ENCODE data around the gene MXRA8. TPM values are rescaled to one million over a fixed set of nuclear protein-coding genes. Genes with fewer than 3 reads are reported as not detected.

Gene MXRA8
- total RNA-seq, 4 donors from 2014 or later, result 18.6 to 43.5 (median 21.9) TPM

DNA sequence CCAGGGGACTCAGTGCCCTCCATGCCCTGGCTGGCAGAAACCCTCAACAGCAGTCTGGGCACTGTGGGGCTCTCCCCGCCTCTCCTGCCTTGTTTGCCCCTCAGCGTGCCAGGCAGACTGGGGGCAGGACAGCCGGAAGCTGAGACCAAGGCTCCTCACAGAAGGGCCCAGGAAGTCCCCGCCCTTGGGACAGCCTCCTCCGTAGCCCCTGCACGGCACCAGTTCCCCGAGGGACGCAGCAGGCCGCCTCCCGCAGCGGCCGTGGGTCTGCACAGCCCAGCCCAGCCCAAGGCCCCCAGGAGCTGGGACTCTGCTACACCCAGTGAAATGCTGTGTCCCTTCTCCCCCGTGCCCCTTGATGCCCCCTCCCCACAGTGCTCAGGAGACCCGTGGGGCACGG is 30.1 kb downstream of the MXRA8 start:
- H3K36me3 ChIP-seq, result peaks cover 18% of the 10 kb centered on the region
- TF ChIP-seq POLR2AphosphoS5 (IDR thresholded peaks at IDR 0.05), result no peak
- no peak for TF ChIP-seq CTCF (IDR thresholded peaks at IDR 0.05)
- no peak for TF ChIP-seq POLR2A (IDR thresholded peaks at IDR 0.05)
- no peak for TF ChIP-seq EP300 (IDR thresholded peaks at IDR 0.05)
- no peak overlapping the region for H3K4me3 ChIP-seq
- no peaks in the 10 kb centered on the region for H3K9me3 ChIP-seq
- H3K27ac ChIP-seq, result no peak overlapping the region
- H3K4me1 ChIP-seq, result peaks cover 58% of the 10 kb centered on the region
- no peak for DNase-seq (ENCODE audit: low spot score in 2 of 2)
- WGBS, result 82% methylated on average over 11 of the region's 15 CpGs
- H3K27me3 ChIP-seq, result no peaks in the 10 kb centered on the region

DNA sequence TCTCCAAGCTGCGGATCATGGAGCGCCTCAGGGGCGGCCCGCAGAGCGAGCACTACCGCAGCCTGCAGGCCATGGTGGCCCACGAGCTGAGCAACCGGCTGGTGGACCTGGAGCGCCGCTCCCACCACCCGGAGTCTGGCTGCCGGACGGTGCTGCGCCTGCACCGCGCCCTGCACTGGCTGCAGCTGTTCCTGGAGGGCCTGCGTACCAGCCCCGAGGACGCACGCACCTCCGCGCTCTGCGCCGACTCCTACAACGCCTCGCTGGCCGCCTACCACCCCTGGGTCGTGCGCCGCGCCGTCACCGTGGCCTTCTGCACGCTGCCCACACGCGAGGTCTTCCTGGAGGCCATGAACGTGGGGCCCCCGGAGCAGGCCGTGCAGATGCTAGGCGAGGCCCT is 31.1 kb downstream of the MXRA8 start:
- no peak for TF ChIP-seq CTCF (IDR thresholded peaks at IDR 0.05)
- Histone ChIP-seq H3K9me3 (no peaks in the 10 kb centered on the region), H3K4me1 (peaks cover 58% of the 10 kb centered on the region), H3K4me3 (no peak overlapping the region), H3K27ac (no peak overlapping the region), H3K27me3 (no peaks in the 10 kb centered on the region), H3K36me3 (peaks cover 18% of the 10 kb centered on the region)
- 92% methylated on average over 27 of the region's 40 CpGs for WGBS
- no peak for DNase-seq (ENCODE audit: low spot score in 2 of 2)

GRCh38 chr1:1326075-1326605 is 32.2 kb downstream of the MXRA8 start:
- H3K27me3 ChIP-seq, result no peaks in the 10 kb centered on the region
- H3K4me1 ChIP-seq, result peaks cover 56% of the 10 kb centered on the region
- no peak for DNase-seq (ENCODE audit: low spot score in 2 of 2)
- 63% methylated on average over 8 of the region's 8 CpGs for WGBS
- peak overlapping the region; percentile 89 for H3K27ac ChIP-seq
- H3K4me3 ChIP-seq, result peak overlapping the region; percentile 90
- TF ChIP-seq CTCF (IDR thresholded peaks at IDR 0.05) (no peak), POLR2AphosphoS5 (IDR thresholded peaks at IDR 0.05) (no peak), POLR2A (IDR thresholded peaks at IDR 0.05) (no peak), EP300 (IDR thresholded peaks at IDR 0.05) (no peak)
- peaks cover 21% of the 10 kb centered on the region for H3K36me3 ChIP-seq
- no peaks in the 10 kb centered on the region for H3K9me3 ChIP-seq

GRCh38 chr1:1325288-1326074 is 32.9 kb downstream of the MXRA8 start:
- Histone ChIP-seq H3K27me3 (no peaks in the 10 kb centered on the region), H3K27ac (peak overlapping the region; percentile 89), H3K9me3 (no peaks in the 10 kb centered on the region), H3K4me3 (peak overlapping the region; percentile 90), H3K36me3 (peaks cover 27% of the 10 kb centered on the region), H3K4me1 (peaks cover 55% of the 10 kb centered on the region)
- no peak for TF ChIP-seq POLR2AphosphoS5 (IDR thresholded peaks at IDR 0.05)
- no peak for TF ChIP-seq POLR2A (IDR thresholded peaks at IDR 0.05)
- TF ChIP-seq EP300 (IDR thresholded peaks at IDR 0.05), result no peak
- TF ChIP-seq CTCF (IDR thresholded peaks at IDR 0.05), result no peak
- no peak for DNase-seq (ENCODE audit: low spot score in 2 of 2)
- WGBS, result 13% methylated on average over 3 of the region's 16 CpGs

DNA sequence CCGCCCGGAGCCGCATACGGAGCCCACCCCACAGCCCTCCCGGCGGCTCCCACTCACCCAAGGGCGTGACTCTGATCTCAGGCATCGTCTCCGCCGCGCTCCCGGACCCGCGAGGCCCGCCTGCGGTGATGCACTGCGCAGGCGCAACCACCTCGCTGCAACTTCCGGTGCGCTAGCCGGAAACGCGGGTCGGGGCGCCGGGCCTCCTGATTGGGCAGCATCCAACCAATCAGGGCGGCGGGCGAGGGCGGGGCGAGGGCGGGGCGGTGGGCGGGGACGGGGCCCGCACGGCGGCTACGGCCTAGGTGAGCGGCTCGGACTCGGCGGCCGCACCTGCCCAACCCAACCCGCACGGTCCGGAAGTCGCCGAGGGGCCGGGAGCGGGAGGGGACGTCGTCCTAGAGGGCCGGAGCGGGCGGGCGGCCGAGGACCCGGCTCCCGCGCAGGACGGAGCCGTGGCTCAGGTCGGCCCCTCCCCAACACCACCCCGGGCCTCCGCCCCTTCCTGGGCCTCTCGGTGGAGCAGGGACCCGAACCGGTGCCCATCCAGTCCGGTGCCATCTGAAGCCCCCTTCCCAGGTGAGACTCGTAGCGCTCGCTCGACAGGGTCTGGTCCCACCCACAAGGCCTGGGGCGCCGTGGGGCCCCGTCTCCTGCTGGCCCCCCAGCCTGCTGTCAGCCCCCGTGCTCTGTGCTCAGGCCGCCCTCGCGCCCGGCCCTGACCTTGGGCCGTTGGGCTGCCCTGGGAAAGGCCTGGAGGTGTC is 33.6 kb downstream of the MXRA8 start, which contains the start of the genes CPTP and INTS11:
Gene CPTP, plus strand, starts transcription at position 279 of the 764 bp plus-strand sequence. CDS start 2,109 bp downstream, outside the sequence.
Gene INTS11, minus strand, starts transcription at position 137 of the 764 bp plus-strand sequence. Its CDS starts 52 bp downstream, at position 85.
- H3K36me3 ChIP-seq, result peaks cover 33% of the 10 kb centered on the region
- 1% methylated on average over 15 of the region's 84 CpGs for WGBS

More for the DNA sequence above, 33.6 kb downstream of the MXRA8 start, which contains the start of the genes CPTP and INTS11:
- no peaks in the 10 kb centered on the region for H3K27me3 ChIP-seq
- peaks cover 54% of the 10 kb centered on the region for H3K4me1 ChIP-seq
- DNase-seq (ENCODE audit: low spot score in 2 of 2), result peak; percentile 97 to 98
- peak within 1 kb of the TSS; percentile 90 for H3K4me3 ChIP-seq
- peak within 1 kb of the TSS; percentile 89 for H3K27ac ChIP-seq
- TF ChIP-seq POLR2A (IDR thresholded peaks at IDR 0.05) (peak in 1 of 2 donors; percentile 15), POLR2AphosphoS5 (IDR thresholded peaks at IDR 0.05) (peak; percentile 23 to 75 (median 54)), CTCF (IDR thresholded peaks at IDR 0.05) (no peak), EP300 (IDR thresholded peaks at IDR 0.05) (no peak)
- no peaks in the 10 kb centered on the region for H3K9me3 ChIP-seq
